ENCODE results near the gene MUS81.

DNA sequence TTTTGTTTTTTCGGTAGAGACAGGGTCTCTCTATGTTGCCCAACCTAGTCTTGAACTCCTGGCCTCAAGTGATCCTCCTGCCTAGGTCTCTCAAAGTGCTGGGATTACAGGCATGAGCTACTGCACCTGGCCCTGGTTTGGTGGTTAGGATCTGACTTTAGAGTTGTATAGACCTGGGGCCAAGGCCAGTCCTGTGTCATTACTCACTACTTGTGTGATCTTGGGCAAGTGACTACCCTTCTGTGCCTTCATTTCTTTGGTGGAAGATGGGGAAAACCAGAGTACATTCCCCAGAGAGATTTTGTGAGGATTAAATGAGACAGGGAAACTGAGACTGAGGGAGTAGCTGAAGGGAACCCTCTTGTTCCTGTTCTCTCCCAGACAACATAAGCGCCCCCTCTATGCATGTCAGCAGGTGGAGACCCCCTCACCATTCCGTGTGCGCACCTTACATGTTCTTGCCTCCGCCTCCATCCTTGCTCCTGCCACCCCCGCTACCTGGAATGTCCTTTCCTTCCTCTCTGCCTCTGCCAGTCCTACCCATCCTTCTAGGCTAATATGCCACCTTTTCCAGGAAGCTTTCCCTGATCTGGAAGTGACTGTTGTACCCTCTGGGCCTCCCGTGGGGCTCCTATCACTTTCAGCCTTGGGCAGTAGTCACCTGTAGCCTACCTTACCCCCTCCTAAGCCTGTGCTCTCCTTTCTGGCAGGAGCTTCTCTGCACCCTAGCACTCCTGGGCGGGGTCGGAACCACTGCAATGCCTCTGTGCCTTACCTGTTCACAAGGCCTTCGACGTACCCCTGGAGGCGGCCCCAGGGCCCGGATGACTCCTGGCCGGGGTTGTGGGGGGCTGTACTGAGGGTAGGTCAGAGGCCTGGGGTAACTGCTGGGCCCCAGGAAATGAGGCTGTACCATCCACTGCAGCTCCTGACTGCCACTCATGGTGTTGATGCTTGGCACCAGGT is 36.1 kb downstream of the MUS81 start:
- TF ChIP-seq, protein P1, sequence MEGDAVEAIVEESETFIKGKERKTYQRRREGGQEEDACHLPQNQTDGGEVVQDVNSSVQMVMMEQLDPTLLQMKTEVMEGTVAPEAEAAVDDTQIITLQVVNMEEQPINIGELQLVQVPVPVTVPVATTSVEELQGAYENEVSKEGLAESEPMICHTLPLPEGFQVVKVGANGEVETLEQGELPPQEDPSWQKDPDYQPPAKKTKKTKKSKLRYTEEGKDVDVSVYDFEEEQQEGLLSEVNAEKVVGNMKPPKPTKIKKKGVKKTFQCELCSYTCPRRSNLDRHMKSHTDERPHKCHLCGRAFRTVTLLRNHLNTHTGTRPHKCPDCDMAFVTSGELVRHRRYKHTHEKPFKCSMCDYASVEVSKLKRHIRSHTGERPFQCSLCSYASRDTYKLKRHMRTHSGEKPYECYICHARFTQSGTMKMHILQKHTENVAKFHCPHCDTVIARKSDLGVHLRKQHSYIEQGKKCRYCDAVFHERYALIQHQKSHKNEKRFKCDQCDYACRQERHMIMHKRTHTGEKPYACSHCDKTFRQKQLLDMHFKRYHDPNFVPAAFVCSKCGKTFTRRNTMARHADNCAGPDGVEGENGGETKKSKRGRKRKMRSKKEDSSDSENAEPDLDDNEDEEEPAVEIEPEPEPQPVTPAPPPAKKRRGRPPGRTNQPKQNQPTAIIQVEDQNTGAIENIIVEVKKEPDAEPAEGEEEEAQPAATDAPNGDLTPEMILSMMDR (IDR thresholded peaks at IDR 0.05; ENCODE audit: low read length) = no peak
- TF ChIP-seq EZH2 (optimal IDR thresholded peaks at IDR 0.05; ENCODE audit: low read depth, low read length) = no peak
